HEK293 (cell line): Measurements from ENCODE around the gene SPACA4.

Experiments used
- BCL11B ChIP-seq: fragments of 450-650 bp; formaldehyde crosslinking; IDR thresholded peaks from 2 replicates; pipeline ENCODE4 v1.5.1; 2016; ENCODE audit warnings: low read depth, missing biosample characterization, missing genetic modification characterization
- MYNN ChIP-seq: fragments of 450-650 bp; formaldehyde crosslinking; IDR thresholded peaks from 2 replicates; pipeline ENCODE4 v1.5.1; 2016; ENCODE audit warnings: missing biosample characterization, missing genetic modification characterization, borderline replicate concordance
- PRDM6 ChIP-seq: fragments of 450-650 bp; formaldehyde crosslinking; IDR thresholded peaks from 2 replicates; pipeline ENCODE4 v1.5.1; 2017; ENCODE audit warnings: missing biosample characterization, missing genetic modification characterization
- YY1 ChIP-seq: fragments of 450-650 bp; formaldehyde crosslinking; IDR thresholded peaks from 2 replicates; pipeline ENCODE4 v1.5.1; 2018; ENCODE audit warnings: missing biosample characterization, missing genetic modification characterization
- YY2 ChIP-seq: fragments of 450-650 bp; formaldehyde crosslinking; IDR thresholded peaks from 2 replicates; pipeline ENCODE4 v1.5.1; 2016; ENCODE audit warnings: missing biosample characterization, missing genetic modification characterization
- ZBTB21 ChIP-seq: fragments of 450-650 bp; formaldehyde crosslinking; IDR thresholded peaks from 2 replicates; pipeline ENCODE4 v1.5.1; 2017; ENCODE audit warnings: missing biosample characterization, missing genetic modification characterization
- ZBTB6 ChIP-seq: fragments of 450-650 bp; formaldehyde crosslinking; IDR thresholded peaks from 2 replicates; pipeline ENCODE4 v1.5.1; 2017; ENCODE audit warnings: missing biosample characterization, missing genetic modification characterization
- ZFP41 ChIP-seq: fragments of 450-650 bp; formaldehyde crosslinking; IDR thresholded peaks from 2 replicates; pipeline ENCODE4 v1.5.1; 2016; ENCODE audit warnings: missing biosample characterization, missing genetic modification characterization, borderline replicate concordance
- ZIC2 ChIP-seq: fragments of 450-650 bp; formaldehyde crosslinking; IDR thresholded peaks from 2 replicates; pipeline ENCODE4 v1.5.1; 2016; ENCODE audit warnings: missing biosample characterization, missing genetic modification characterization
- ZNF112 ChIP-seq: fragments of 450-650 bp; formaldehyde crosslinking; IDR thresholded peaks from 2 replicates; pipeline ENCODE4 v1.5.0; 2017; ENCODE audit warnings: missing biosample characterization, missing genetic modification characterization
- ZNF138 ChIP-seq: fragments of 450-650 bp; formaldehyde crosslinking; IDR thresholded peaks from 2 replicates; pipeline ENCODE4 v1.5.1; 2016; ENCODE audit warnings: missing biosample characterization, missing genetic modification characterization, borderline replicate concordance
- ZNF184 ChIP-seq: fragments of 450-650 bp; IDR thresholded peaks from 2 replicates; pipeline ENCODE4 v1.5.1; 2018; ENCODE audit warnings: missing biosample characterization, mild to moderate bottlenecking, missing genetic modification characterization
- ZNF214 ChIP-seq: fragments of 450-650 bp; formaldehyde crosslinking; IDR thresholded peaks from 2 replicates; pipeline ENCODE4 v1.5.1; 2017; ENCODE audit warnings: missing biosample characterization, mild to moderate bottlenecking, missing genetic modification characterization, borderline replicate concordance
- ZNF266 ChIP-seq: fragments of 450-650 bp; formaldehyde crosslinking; IDR thresholded peaks from 2 replicates; pipeline ENCODE4 v1.5.1; 2016; ENCODE audit warnings: missing biosample characterization, missing genetic modification characterization, low read depth
- ZNF354C ChIP-seq: fragments of 450-650 bp; formaldehyde crosslinking; IDR thresholded peaks from 2 replicates; pipeline ENCODE4 v1.5.1; 2016; ENCODE audit warnings: missing biosample characterization, missing genetic modification characterization, low read depth, borderline replicate concordance
- ZNF366 ChIP-seq: fragments of 450-650 bp; formaldehyde crosslinking; conservative IDR thresholded peaks from 2 replicates; pipeline ENCODE4 v1.5.1; 2016; ENCODE audit warnings: missing biosample characterization, missing genetic modification characterization
- ZNF394 ChIP-seq: fragments of 450-650 bp; formaldehyde crosslinking; IDR thresholded peaks from 2 replicates; pipeline ENCODE4 v1.5.1; 2016; ENCODE audit warnings: missing biosample characterization, missing genetic modification characterization, mild to moderate bottlenecking, moderate library complexity, borderline replicate concordance
- ZNF423 ChIP-seq: fragments of 450-650 bp; formaldehyde crosslinking; IDR thresholded peaks from 2 replicates; pipeline ENCODE4 v1.5.1; 2016; ENCODE audit warnings: missing biosample characterization, missing genetic modification characterization
- ZNF530 ChIP-seq: fragments of 450-650 bp; formaldehyde crosslinking; IDR thresholded peaks from 2 replicates; pipeline ENCODE4 v1.5.1; 2016; ENCODE audit warnings: low read depth, missing biosample characterization, missing genetic modification characterization
- ZNF548 ChIP-seq: fragments of 450-650 bp; formaldehyde crosslinking; IDR thresholded peaks from 2 replicates; pipeline ENCODE4 v1.5.1; 2016; ENCODE audit warnings: missing biosample characterization, missing genetic modification characterization
- ZNF561 ChIP-seq: fragments of 450-650 bp; IDR thresholded peaks from 2 replicates; pipeline ENCODE4 v1.5.1; 2018; ENCODE audit warnings: missing biosample characterization, missing genetic modification characterization, borderline replicate concordance
- ZNF596 ChIP-seq: fragments of 450-650 bp; IDR thresholded peaks from 2 replicates; pipeline ENCODE4 v1.5.0; 2018; ENCODE audit warnings: missing biosample characterization, mild to moderate bottlenecking, missing genetic modification characterization, moderate library complexity
- ZNF600 ChIP-seq: fragments of 450-650 bp; formaldehyde crosslinking; IDR thresholded peaks from 2 replicates; pipeline ENCODE4 v1.5.1; 2016; ENCODE audit warnings: missing biosample characterization, missing genetic modification characterization
- ZNF629 ChIP-seq: fragments of 450-650 bp; formaldehyde crosslinking; IDR thresholded peaks from 2 replicates; pipeline ENCODE4 v1.5.1; 2017; ENCODE audit warnings: missing biosample characterization, missing genetic modification characterization
- ZNF677 ChIP-seq: fragments of 450-650 bp; IDR thresholded peaks from 2 replicates; pipeline ENCODE4 v1.5.0; 2018; ENCODE audit warnings: missing biosample characterization, mild to moderate bottlenecking, missing genetic modification characterization, moderate library complexity
- ZNF76 ChIP-seq: fragments of 450-650 bp; formaldehyde crosslinking; IDR thresholded peaks from 2 replicates; pipeline ENCODE4; 2016; ENCODE audit warnings: low read depth, missing biosample characterization, missing genetic modification characterization, borderline replicate concordance
- ZNF776 ChIP-seq: fragments of 450-650 bp; formaldehyde crosslinking; IDR thresholded peaks from 2 replicates; pipeline ENCODE4 v1.5.0; 2017; ENCODE audit warnings: missing biosample characterization, missing genetic modification characterization, borderline replicate concordance
- ZSCAN4 ChIP-seq: fragments of 450-650 bp; formaldehyde crosslinking; IDR thresholded peaks from 2 replicates; pipeline ENCODE4 v1.5.1; 2017; ENCODE audit warnings: missing biosample characterization, missing genetic modification characterization
- TF ChIP-seq, protein P1 (sequence below): fragments of 450-650 bp; formaldehyde crosslinking; IDR thresholded peaks from 2 replicates; pipeline ENCODE4 v1.5.1; 2016; ENCODE audit warnings: missing biosample characterization, missing genetic modification characterization
- TF ChIP-seq, protein P2 (sequence below): fragments of 450-650 bp; formaldehyde crosslinking; IDR thresholded peaks from 2 replicates; pipeline ENCODE4 v1.5.1; 2016; ENCODE audit warnings: missing biosample characterization, missing genetic modification characterization
- TF ChIP-seq, protein P3 (sequence below): fragments of 450-650 bp; formaldehyde crosslinking; optimal IDR thresholded peaks from 2 replicates; pipeline ENCODE3; 2016; ENCODE audit warnings: missing biosample characterization, mild to moderate bottlenecking, missing genetic modification characterization

The SPACA4 gene

DNA sequence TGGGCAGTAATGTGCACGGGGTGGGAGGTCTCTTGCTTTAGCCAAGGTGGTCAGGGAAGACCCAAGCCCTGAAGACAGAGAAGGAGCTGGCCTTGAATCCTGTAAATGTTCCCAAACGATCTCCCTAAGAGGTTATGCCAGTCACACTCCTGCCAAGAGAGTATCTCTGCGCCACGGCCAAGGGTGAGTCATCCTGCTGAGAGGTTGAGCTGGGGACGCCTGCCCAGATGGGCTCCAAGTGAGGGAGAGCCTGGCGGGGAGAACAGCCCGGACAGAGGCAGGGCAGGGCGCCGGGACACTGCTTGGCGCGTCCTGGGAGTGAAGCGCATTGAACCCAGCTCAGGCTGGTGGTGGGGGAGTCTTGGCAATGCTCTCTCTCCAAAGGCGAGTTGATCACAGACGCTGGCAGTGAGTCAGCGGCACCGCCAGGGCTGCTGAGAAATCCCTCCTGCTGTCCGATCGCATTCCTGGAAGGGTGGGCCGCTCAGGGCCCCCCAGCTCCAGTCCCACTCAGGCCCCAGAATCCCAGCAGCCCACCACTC, 38.1 kb upstream of the SPACA4 start (continued):
- TF ChIP-seq ZNF530 (tag by site-specific recombination) (no peak), YY1 (tag by site-specific recombination) (no peak), ZNF184 (tag by site-specific recombination) (no peak), ZNF600 (tag by site-specific recombination) (peak; percentile 99), YY2 (tag by site-specific recombination) (no peak), ZNF354C (tag by site-specific recombination) (no peak), ZNF138 (tag by site-specific recombination) (no peak), ZNF266 (tag by site-specific recombination) (no peak), ZNF677 (tag by site-specific recombination) (no peak), ZNF776 (tag by site-specific recombination) (no peak), ZNF561 (tag by site-specific recombination) (no peak), ZFP41 (no peak), ZNF629 (tag by site-specific recombination) (peak; percentile 58; the same call in 1 of the 2 replicates), ZIC2 (tag by site-specific recombination) (peak; percentile 89), ZSCAN4 (tag by site-specific recombination) (no peak), ZNF366 (peak; percentile 61; the same call in 1 of the 2 replicates), PRDM6 (tag by site-specific recombination) (no peak), MYNN (tag by site-specific recombination) (no peak), ZNF76 (no peak), ZNF596 (tag by site-specific recombination) (no peak), ZNF214 (tag by site-specific recombination) (no peak), ZBTB6 (no peak), ZNF112 (no peak), ZNF394 (tag by site-specific recombination) (peak; percentile 60; the same call in 1 of the 2 replicates), BCL11B (tag by site-specific recombination) (no peak), ZNF423 (tag by site-specific recombination) (no peak), ZBTB21 (tag by site-specific recombination) (no peak), ZNF548 (tag by site-specific recombination) (no peak)
- TF ChIP-seq, protein P1, sequence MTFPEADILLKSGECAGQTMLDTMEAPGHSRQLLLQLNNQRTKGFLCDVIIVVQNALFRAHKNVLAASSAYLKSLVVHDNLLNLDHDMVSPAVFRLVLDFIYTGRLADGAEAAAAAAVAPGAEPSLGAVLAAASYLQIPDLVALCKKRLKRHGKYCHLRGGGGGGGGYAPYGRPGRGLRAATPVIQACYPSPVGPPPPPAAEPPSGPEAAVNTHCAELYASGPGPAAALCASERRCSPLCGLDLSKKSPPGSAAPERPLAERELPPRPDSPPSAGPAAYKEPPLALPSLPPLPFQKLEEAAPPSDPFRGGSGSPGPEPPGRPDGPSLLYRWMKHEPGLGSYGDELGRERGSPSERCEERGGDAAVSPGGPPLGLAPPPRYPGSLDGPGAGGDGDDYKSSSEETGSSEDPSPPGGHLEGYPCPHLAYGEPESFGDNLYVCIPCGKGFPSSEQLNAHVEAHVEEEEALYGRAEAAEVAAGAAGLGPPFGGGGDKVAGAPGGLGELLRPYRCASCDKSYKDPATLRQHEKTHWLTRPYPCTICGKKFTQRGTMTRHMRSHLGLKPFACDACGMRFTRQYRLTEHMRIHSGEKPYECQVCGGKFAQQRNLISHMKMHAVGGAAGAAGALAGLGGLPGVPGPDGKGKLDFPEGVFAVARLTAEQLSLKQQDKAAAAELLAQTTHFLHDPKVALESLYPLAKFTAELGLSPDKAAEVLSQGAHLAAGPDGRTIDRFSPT (tag by site-specific recombination) = peak; percentile 85
- TF ChIP-seq, protein P2, sequence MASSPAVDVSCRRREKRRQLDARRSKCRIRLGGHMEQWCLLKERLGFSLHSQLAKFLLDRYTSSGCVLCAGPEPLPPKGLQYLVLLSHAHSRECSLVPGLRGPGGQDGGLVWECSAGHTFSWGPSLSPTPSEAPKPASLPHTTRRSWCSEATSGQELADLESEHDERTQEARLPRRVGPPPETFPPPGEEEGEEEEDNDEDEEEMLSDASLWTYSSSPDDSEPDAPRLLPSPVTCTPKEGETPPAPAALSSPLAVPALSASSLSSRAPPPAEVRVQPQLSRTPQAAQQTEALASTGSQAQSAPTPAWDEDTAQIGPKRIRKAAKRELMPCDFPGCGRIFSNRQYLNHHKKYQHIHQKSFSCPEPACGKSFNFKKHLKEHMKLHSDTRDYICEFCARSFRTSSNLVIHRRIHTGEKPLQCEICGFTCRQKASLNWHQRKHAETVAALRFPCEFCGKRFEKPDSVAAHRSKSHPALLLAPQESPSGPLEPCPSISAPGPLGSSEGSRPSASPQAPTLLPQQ (tag by site-specific recombination) = peak; percentile 48; the same call in 1 of the 2 replicates
- TF ChIP-seq, protein P3, sequence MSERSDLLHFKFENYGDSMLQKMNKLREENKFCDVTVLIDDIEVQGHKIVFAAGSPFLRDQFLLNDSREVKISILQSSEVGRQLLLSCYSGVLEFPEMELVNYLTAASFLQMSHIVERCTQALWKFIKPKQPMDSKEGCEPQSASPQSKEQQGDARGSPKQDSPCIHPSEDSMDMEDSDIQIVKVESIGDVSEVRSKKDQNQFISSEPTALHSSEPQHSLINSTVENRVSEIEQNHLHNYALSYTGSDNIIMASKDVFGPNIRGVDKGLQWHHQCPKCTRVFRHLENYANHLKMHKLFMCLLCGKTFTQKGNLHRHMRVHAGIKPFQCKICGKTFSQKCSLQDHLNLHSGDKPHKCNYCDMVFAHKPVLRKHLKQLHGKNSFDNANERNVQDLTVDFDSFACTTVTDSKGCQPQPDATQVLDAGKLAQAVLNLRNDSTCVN (tag by site-specific recombination) = peak; percentile 13
